ENCODE measurements around the gene GALNT11.
"Not testable (repeated sequence)": the region's sequence is repeated elsewhere in the genome, so short reads cannot be mapped to it uniquely, and the experiment has no call there.

DNA sequence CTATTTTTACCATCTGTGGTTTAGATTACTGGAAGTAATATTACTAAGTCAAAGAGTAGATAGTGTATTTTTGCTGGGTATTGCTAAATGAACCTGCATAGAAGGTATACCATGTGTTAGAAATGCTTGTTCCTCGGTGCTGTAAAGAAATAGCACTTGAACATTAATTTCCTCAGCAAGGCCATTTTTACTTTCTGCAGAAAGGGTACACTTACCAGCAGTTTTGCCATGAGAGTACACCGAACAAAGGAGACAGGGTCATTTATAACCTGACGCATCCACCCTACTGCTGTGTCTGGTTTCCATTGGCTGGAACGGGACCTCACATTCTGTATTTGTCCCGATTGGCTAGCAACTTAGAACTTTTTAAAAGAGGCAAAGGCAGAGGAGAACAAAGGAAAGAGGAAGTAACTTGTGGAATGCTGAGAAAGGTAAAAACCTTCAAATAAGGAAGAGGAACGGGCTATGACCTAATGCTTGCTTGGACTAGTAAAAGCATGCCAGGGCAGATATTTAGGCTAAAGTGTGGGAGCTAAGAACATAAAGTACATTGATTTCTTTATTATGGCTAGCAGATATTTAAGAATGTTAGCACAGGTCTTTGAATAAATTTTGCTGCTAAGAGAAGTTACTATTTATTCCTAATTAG lies 56.7 kb downstream of the GALNT11 start:
- TF ChIP-seq, protein P1, sequence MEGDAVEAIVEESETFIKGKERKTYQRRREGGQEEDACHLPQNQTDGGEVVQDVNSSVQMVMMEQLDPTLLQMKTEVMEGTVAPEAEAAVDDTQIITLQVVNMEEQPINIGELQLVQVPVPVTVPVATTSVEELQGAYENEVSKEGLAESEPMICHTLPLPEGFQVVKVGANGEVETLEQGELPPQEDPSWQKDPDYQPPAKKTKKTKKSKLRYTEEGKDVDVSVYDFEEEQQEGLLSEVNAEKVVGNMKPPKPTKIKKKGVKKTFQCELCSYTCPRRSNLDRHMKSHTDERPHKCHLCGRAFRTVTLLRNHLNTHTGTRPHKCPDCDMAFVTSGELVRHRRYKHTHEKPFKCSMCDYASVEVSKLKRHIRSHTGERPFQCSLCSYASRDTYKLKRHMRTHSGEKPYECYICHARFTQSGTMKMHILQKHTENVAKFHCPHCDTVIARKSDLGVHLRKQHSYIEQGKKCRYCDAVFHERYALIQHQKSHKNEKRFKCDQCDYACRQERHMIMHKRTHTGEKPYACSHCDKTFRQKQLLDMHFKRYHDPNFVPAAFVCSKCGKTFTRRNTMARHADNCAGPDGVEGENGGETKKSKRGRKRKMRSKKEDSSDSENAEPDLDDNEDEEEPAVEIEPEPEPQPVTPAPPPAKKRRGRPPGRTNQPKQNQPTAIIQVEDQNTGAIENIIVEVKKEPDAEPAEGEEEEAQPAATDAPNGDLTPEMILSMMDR (IDR thresholded peaks at IDR 0.05) = not testable (repeated sequence)
- TF ChIP-seq EZH2, EZH2phosphoT487 (IDR thresholded peaks at IDR 0.05): not testable (repeated sequence)
